ENCODE measurements around the gene ABTB2.

Gene ABTB2

GRCh38 chr11:34280945-34281872 lies 76.6 kb downstream of the ABTB2 start:
- no peak for DNase-seq

GRCh38 chr11:34278693-34279297 lies 79.0 kb downstream of the ABTB2 start:
- no peak for DNase-seq

- DNase-seq = no peak
Observed at GRCh38 chr11:34278175-34278574, 79.6 kb downstream of the ABTB2 start.

GRCh38 chr11:34277171-34277570 lies 80.6 kb downstream of the ABTB2 start:
- no peak for DNase-seq

- no peak for DNase-seq
Observed at GRCh38 chr11:34276352-34276864, 81.4 kb downstream of the ABTB2 start.

- no peak for DNase-seq
Observed at GRCh38 chr11:34275486-34275885, 82.3 kb downstream of the ABTB2 start.

- peak in 1 of 2 experiments; percentile 48 for DNase-seq
Observed at GRCh38 chr11:34274712-34275398, 83.0 kb downstream of the ABTB2 start.

- no peak for DNase-seq
Observed at GRCh38 chr11:34273099-34273498, 84.7 kb downstream of the ABTB2 start.

- DNase-seq = no peak
Observed at GRCh38 chr11:34271727-34272126, 86.1 kb downstream of the ABTB2 start.

GRCh38 chr11:34270711-34271110 lies 87.1 kb downstream of the ABTB2 start:
- DNase-seq = no peak

- DNase-seq = no peak
Observed at GRCh38 chr11:34269694-34270245, 88.0 kb downstream of the ABTB2 start.

- no peak for DNase-seq
Observed at GRCh38 chr11:34268906-34269430, 88.8 kb downstream of the ABTB2 start.

GRCh38 chr11:34267417-34267816 lies 90.4 kb downstream of the ABTB2 start:
- no peak for DNase-seq

GRCh38 chr11:34267013-34267412 lies 90.8 kb downstream of the ABTB2 start:
- DNase-seq = no peak

- DNase-seq = no peak
Observed at GRCh38 chr11:34266090-34266912, 91.5 kb downstream of the ABTB2 start.

- no peak for DNase-seq
Observed at GRCh38 chr11:34264303-34265110, 93.3 kb downstream of the ABTB2 start.

GRCh38 chr11:34263441-34264091 lies 94.2 kb downstream of the ABTB2 start:
- peak; percentile 50 to 75 for DNase-seq

- no peak for DNase-seq
Observed at GRCh38 chr11:34262531-34263081, 95.2 kb downstream of the ABTB2 start.

GRCh38 chr11:34261820-34262219 lies 96.0 kb downstream of the ABTB2 start:
- no peak for DNase-seq

GRCh38 chr11:34261095-34261494 lies 96.7 kb downstream of the ABTB2 start:
- no peak for DNase-seq

Measured in SW 1271 (cell line).